C4-2B (cell line): ENCODE measurements around the gene DGKD.
"Not testable (repeated sequence)": the region's sequence is repeated elsewhere in the genome, so short reads cannot be mapped to it uniquely, and the experiment has no call there.

Source experiments
- CTCF ChIP-seq: fragments of 450-650 bp; conservative IDR thresholded peaks from 2 replicates; pipeline ENCODE4 v1.5.1; 2017; ENCODE audit warnings: mild to moderate bottlenecking
- ZFX ChIP-seq: fragments of 450-650 bp; IDR thresholded peaks from 2 replicates; pipeline ENCODE4 v1.6.1; 2017

- not testable (repeated sequence) for TF ChIP-seq CTCF, ZFX
Observed at GRCh38 chr2:233336091-233336490, 18.2 kb upstream of the DGKD start.
